Activated CD4-positive, alpha-beta memory T cell treated with anti-CD3 and anti-CD28 coated beads, Interleukin-2, amount 10 ng/mL, durations not matched to agents 7 days and 5 days (primary cell): ENCODE results near the gene RGS6. TPM values are rescaled to one million over a fixed set of nuclear protein-coding genes. Genes with fewer than 3 reads are reported as not detected.

Experiments
- CTCF ChIA-PET: fragments of 350-600 bp; sonication (Branson Sonifier 250); formaldehyde crosslinking; loops from one replicate; lab custom pipeline; 2021; ENCODE audit warnings: antibody characterized with exemption, inconsistent platforms; lab: Charles Lee
- POLR2A ChIA-PET: fragments of 350-600 bp; sonication (Branson Sonifier 250); formaldehyde crosslinking; loops from one replicate; lab custom pipeline; 2021; ENCODE audit warnings: antibody characterized with exemption; lab: Charles Lee
- DNase-seq: peaks from one replicate; pipeline ENCODE4 v3.0.0-alpha.2; 2020
- H3K27ac Mint-ChIP-seq: one replicate; pipeline ENCODE4 v1.8.0; 2021; ENCODE audit warnings: mild to moderate bottlenecking, mixed read lengths
- H3K27me3 Mint-ChIP-seq: one replicate; pipeline ENCODE4 v1.8.0; 2021; ENCODE audit warnings: mixed read lengths
- H3K36me3 Mint-ChIP-seq: one replicate; pipeline ENCODE4 v1.8.0; 2021; ENCODE audit warnings: low read depth, mixed read lengths
- H3K4me1 Mint-ChIP-seq: one replicate; pipeline ENCODE4 v1.8.0; 2021; ENCODE audit warnings: mixed read lengths
- H3K4me3 Mint-ChIP-seq: one replicate; pipeline ENCODE4 v1.8.0; 2021; ENCODE audit warnings: mild to moderate bottlenecking, mixed read lengths
- H3K9me3 Mint-ChIP-seq: one replicate; pipeline ENCODE4 v1.8.0; 2021; ENCODE audit warnings: mixed read lengths
- total RNA-seq, 2 experiments: library from RNA; stranded (reverse); gene quantifications; one replicate each; pipeline ENCODE4 v1.2.3, GENCODE V29; 2021

Gene RGS6
- total RNA-seq, 2 experiments from 2014 or later: 2.0 to 3.1 TPM

DNA sequence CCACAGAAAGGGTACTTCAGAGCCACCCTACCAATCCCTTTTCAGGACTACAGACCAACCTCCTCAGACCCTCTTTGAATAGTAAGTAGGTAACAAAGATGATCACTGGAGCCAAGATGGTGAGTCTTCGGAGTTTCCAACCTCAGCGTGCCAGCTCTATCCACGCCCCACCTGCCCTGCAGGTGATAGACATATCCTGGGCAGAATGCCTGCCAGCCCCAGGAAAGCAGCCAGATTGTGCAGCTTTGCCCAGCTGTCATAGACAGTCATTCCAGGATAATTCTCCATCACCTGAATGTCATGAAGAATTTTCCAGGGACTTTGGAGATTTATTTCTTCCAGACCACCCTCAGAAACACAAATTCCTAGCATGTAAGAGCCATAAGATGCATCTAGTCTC is 434.4 kb downstream of the RGS6 start:
- H3K27ac Mint-ChIP-seq: no peak overlapping the region
- H3K4me1 Mint-ChIP-seq: no peaks in the 10 kb centered on the region
- ChIA-PET CTCF (no interaction called here), POLR2A (no interaction called here)
- H3K27me3 Mint-ChIP-seq: peaks cover 34% of the 10 kb centered on the region
- no peaks in the 10 kb centered on the region for H3K36me3 Mint-ChIP-seq
- no peaks in the 10 kb centered on the region for H3K9me3 Mint-ChIP-seq
- no peak for DNase-seq
- no peak overlapping the region for H3K4me3 Mint-ChIP-seq

DNA sequence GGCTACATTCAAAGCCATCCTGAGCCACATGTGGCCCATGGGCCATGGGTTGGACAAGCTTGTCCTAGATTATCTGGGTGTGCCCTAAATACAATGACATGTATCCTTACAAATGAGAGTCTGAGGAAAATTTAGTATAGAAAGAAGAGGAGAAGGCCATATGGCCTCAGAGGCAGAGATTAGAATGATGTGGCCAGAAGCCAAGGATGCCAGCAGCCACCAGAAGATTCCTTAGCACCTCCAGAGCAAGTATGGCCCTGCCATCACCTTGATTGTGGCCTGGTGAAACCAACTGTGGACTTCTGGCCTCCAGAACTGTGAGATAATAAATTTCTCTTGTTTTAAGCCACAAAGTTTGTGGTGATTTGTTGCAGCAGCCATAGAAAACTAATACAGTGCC is 436.9 kb downstream of the RGS6 start:
- Mint-ChIP-seq H3K9me3 (no peaks in the 10 kb centered on the region), H3K36me3 (no peaks in the 10 kb centered on the region), H3K4me1 (no peaks in the 10 kb centered on the region), H3K27me3 (peaks cover 37% of the 10 kb centered on the region), H3K27ac (no peak overlapping the region), H3K4me3 (no peak overlapping the region)
- DNase-seq: no peak
- ChIA-PET CTCF (no interaction called here), POLR2A (no interaction called here)

DNA sequence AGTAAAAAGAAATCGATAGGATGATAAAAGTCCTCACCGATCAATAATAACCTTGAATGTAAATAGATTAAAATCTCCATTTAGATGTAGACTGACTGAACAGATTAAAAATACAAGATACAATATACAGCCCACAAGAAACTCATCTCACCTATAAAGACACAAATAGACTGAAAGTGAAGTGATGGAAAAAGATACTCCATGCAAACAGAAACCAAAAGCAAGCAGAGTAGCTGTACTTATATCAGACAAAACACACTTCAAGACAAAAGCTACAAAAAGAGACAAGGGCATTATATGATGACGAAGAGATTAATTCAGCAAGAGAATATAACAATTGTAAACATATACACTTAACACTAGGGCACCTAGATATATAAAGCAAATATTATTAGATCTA is 444.8 kb downstream of the RGS6 start:
- Mint-ChIP-seq H3K27ac (no peak overlapping the region), H3K4me1 (peaks cover 9% of the 10 kb centered on the region), H3K4me3 (no peak overlapping the region), H3K27me3 (peaks cover 52% of the 10 kb centered on the region), H3K9me3 (no peaks in the 10 kb centered on the region), H3K36me3 (no peaks in the 10 kb centered on the region)
- ChIA-PET POLR2A (no interaction called here), CTCF (no interaction called here)
- DNase-seq: no peak

DNA sequence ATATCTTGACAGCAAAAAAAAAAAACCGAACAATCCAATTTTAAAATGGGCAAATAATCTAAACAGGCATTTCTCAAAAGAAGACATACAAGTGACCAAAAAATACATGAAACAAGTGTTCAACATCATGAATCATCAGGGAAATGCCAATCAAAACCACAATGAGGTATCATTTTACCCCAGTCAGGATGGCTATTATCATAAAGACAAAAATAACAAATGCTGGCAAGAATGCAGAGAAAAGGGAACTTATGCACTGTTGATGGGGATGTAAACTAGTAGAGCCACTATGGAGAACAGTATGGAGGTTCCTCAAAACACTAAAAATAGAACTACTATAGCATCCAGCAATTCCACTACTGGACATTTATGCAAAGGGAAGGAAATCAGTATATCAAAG is 448.2 kb downstream of the RGS6 start:
- H3K9me3 Mint-ChIP-seq: no peaks in the 10 kb centered on the region
- DNase-seq: no peak
- no peaks in the 10 kb centered on the region for H3K36me3 Mint-ChIP-seq
- H3K4me1 Mint-ChIP-seq: peaks cover 9% of the 10 kb centered on the region
- CTCF ChIA-PET: no interaction called here
- no peak overlapping the region for H3K4me3 Mint-ChIP-seq
- H3K27ac Mint-ChIP-seq: no peak overlapping the region
- peaks cover 61% of the 10 kb centered on the region for H3K27me3 Mint-ChIP-seq
- POLR2A ChIA-PET: no interaction called here

- Mint-ChIP-seq H3K27ac (no peak overlapping the region), H3K27me3 (peaks cover 55% of the 10 kb centered on the region), H3K36me3 (no peaks in the 10 kb centered on the region), H3K9me3 (no peaks in the 10 kb centered on the region), H3K4me3 (no peak overlapping the region), H3K4me1 (peaks cover 1% of the 10 kb centered on the region)
- ChIA-PET CTCF (no interaction called here), POLR2A (no interaction called here)
- DNase-seq: no peak
Observed at GRCh38 chr14:72383865-72384264, 451.6 kb downstream of the RGS6 start.

DNA sequence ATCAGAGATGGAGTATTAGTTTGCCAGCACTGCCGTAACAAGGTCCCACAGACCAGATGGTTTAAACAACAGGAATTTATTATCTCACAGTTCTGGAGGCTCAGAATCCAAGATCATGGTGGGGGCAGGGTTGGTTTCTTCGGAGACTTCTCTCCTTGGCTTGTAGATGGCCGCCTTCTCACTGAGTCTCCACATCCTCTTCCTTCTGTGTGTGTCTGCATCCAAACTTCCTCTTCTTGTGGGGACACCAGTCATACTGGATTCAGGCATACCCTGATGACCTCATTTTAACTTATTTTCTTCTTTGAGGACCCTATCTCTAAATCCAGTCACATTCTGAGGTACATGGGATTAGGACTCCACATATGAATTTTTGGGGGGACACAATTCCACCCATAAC is 455.5 kb downstream of the RGS6 start:
- Mint-ChIP-seq H3K27me3 (peaks cover 34% of the 10 kb centered on the region), H3K9me3 (no peaks in the 10 kb centered on the region), H3K4me3 (no peak overlapping the region), H3K27ac (no peak overlapping the region), H3K4me1 (no peaks in the 10 kb centered on the region), H3K36me3 (no peaks in the 10 kb centered on the region)
- ChIA-PET POLR2A (no interaction called here), CTCF (no interaction called here)
- no peak for DNase-seq

GRCh38 chr14:72389200-72389599 is 457.0 kb downstream of the RGS6 start:
- no peak for DNase-seq
- ChIA-PET POLR2A (no interaction called here), CTCF (no interaction called here)
- no peak overlapping the region for H3K27ac Mint-ChIP-seq
- H3K4me1 Mint-ChIP-seq: no peaks in the 10 kb centered on the region
- peaks cover 25% of the 10 kb centered on the region for H3K27me3 Mint-ChIP-seq
- no peak overlapping the region for H3K4me3 Mint-ChIP-seq
- no peaks in the 10 kb centered on the region for H3K36me3 Mint-ChIP-seq
- peaks cover 7% of the 10 kb centered on the region for H3K9me3 Mint-ChIP-seq

DNA sequence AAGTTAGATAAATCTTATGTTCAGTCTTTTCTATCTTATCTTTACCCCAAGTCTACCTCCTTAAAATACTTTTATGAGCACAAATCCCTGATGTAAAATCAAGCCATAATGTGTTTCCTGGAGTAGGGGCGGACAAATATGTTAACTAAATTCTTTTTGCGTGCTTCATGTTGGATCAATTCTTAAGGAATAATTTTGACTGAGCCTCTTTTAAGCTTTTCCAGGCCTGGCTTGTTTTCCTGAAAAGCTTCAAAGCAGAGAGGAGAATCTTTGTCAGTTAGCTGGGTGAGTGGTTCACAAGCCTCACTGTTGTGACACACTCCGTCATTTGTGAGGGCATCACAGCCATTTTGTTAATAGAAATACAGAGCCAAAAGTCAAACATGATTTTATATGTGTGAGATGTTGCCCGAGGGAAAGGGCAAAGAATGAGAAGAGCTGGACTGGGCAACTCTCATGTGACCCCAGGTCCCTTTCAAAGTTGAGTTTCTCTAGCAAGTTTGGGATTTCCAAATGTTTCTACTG is 468.9 kb downstream of the RGS6 start:
- no peak for DNase-seq
- H3K9me3 Mint-ChIP-seq: peaks cover 3% of the 10 kb centered on the region
- H3K4me1 Mint-ChIP-seq: peaks cover 20% of the 10 kb centered on the region
- ChIA-PET CTCF (no interaction called here), POLR2A (interaction anchor here (0.6 to 1.2 kb wide), 2 partner anchors 38 to 1080 kb away, joined by 3 read pairs; no protein-coding TSS in a partner anchor)
- peaks cover 3% of the 10 kb centered on the region for H3K36me3 Mint-ChIP-seq
- no peak overlapping the region for H3K27ac Mint-ChIP-seq
- no peak overlapping the region for H3K4me3 Mint-ChIP-seq
- peaks cover 55% of the 10 kb centered on the region for H3K27me3 Mint-ChIP-seq

- DNase-seq: peak; percentile 59
- peaks cover 3% of the 10 kb centered on the region for H3K36me3 Mint-ChIP-seq
- ChIA-PET CTCF (no interaction called here), POLR2A (interaction anchor here (0.6 to 1.2 kb wide), 2 partner anchors 38 to 1081 kb away, joined by 3 read pairs; no protein-coding TSS in a partner anchor)
- H3K4me1 Mint-ChIP-seq: peaks cover 20% of the 10 kb centered on the region
- peaks cover 3% of the 10 kb centered on the region for H3K9me3 Mint-ChIP-seq
- H3K27me3 Mint-ChIP-seq: peaks cover 54% of the 10 kb centered on the region
- H3K27ac Mint-ChIP-seq: no peak overlapping the region
- no peak overlapping the region for H3K4me3 Mint-ChIP-seq
Observed at GRCh38 chr14:72401632-72402376, 469.6 kb downstream of the RGS6 start.

DNA sequence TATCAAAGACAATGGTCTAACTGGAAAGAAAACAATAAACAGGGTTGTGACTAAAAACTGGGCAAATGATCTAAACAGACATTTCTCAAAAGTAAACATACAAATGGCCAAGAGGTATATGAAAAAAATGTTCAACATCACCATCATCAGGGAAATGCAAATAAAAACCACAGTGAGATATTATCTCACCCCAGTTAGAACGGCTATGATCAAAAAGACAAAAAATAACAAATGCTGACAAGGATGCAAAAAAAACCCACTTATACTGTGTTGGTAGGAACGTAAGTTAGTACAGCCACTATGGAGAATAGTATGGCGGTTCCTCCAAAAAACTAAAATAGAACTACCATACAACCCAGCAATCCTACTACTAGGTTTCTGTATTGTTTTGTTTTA is 470.1 kb downstream of the RGS6 start:
- peaks cover 56% of the 10 kb centered on the region for H3K27me3 Mint-ChIP-seq
- CTCF ChIA-PET: no interaction called here
- DNase-seq: no peak
- peaks cover 3% of the 10 kb centered on the region for H3K9me3 Mint-ChIP-seq
- peaks cover 3% of the 10 kb centered on the region for H3K36me3 Mint-ChIP-seq
- POLR2A ChIA-PET: no interaction called here
- no peak overlapping the region for H3K4me3 Mint-ChIP-seq
- no peak overlapping the region for H3K27ac Mint-ChIP-seq
- peaks cover 20% of the 10 kb centered on the region for H3K4me1 Mint-ChIP-seq

DNA sequence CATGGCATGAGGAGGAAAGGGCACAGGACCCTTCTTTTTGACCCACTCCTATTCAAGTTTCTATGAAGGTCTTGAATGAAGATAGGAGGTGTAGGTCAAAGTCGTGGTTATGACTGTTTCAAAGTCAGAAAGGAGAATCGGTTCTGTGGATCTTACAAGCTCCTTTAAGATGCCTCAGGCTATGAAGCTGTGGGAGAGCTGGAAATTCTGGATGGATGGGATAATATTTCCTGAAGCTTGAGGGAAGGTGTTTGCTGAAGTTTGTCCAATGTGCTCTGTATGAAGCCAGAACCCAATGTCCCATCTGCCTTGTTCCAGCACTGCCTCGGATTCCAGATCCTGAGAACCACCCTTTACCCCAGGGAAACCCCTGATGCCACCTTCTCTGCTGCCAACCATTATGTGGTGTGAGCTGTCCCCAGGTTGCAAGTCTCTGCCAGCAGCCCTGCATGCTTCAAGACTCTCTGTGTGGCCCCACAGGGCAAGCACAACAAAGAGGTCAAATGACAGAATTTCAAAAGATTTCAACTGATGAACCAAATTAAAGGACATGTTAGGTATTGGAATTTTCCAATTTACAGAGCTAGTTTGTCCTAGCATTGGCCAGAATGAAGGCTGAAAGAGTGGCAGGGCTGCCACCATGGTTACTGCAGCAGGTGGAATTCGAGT is 472.0 kb downstream of the RGS6 start:
- CTCF ChIA-PET: interaction anchor here (1.0 to 1.5 kb wide), 4 partner anchors 15 to 53 kb away, joined by 3 to 4 read pairs (median 3); no protein-coding TSS in a partner anchor
- H3K4me1 Mint-ChIP-seq: peaks cover 20% of the 10 kb centered on the region
- no peak overlapping the region for H3K4me3 Mint-ChIP-seq
- DNase-seq: no peak
- POLR2A ChIA-PET: no interaction called here
- H3K36me3 Mint-ChIP-seq: peaks cover 3% of the 10 kb centered on the region
- H3K27me3 Mint-ChIP-seq: peaks cover 49% of the 10 kb centered on the region
- H3K9me3 Mint-ChIP-seq: no peaks in the 10 kb centered on the region
- H3K27ac Mint-ChIP-seq: no peak overlapping the region

GRCh38 chr14:72404998-72405397 is 472.8 kb downstream of the RGS6 start:
- ChIA-PET POLR2A (no interaction called here), CTCF (interaction anchor here (1.1 to 1.2 kb wide), 2 partner anchors 14 to 52 kb away, joined by 3 read pairs; no protein-coding TSS in a partner anchor)
- no peak overlapping the region for H3K27ac Mint-ChIP-seq
- no peak for DNase-seq
- H3K4me1 Mint-ChIP-seq: peaks cover 20% of the 10 kb centered on the region
- no peak overlapping the region for H3K4me3 Mint-ChIP-seq
- H3K36me3 Mint-ChIP-seq: peaks cover 3% of the 10 kb centered on the region
- no peaks in the 10 kb centered on the region for H3K9me3 Mint-ChIP-seq
- H3K27me3 Mint-ChIP-seq: peaks cover 45% of the 10 kb centered on the region

- Mint-ChIP-seq H3K27me3 (peaks cover 34% of the 10 kb centered on the region), H3K9me3 (peaks cover 2% of the 10 kb centered on the region), H3K27ac (no peak overlapping the region), H3K36me3 (no peaks in the 10 kb centered on the region), H3K4me3 (no peak overlapping the region), H3K4me1 (peaks cover 3% of the 10 kb centered on the region)
- DNase-seq: no peak
- ChIA-PET POLR2A (no interaction called here), CTCF (interaction anchor here (1.1 kb wide), 1 partner anchor 8 kb away, joined by 3 read pairs; no protein-coding TSS in a partner anchor)
Observed at GRCh38 chr14:72408020-72408419, 475.8 kb downstream of the RGS6 start.
